OCI-LY7 (cell line): ENCODE data around the gene TAL1.

Experiments used
- EZH2phosphoT487 ChIP-seq: fragments of 200-600 bp; sonication (generic); IDR thresholded peaks from 2 replicates; pipeline ENCODE4 v1.6.1; 2018; ENCODE audit warnings: low read depth, borderline replicate concordance, mild to moderate bottlenecking, mixed run types, antibody characterized with exemption, low read length, moderate library complexity, mixed read lengths
- TF ChIP-seq, protein P1 (sequence below): fragments of 200-600 bp; sonication (generic); conservative IDR thresholded peaks from 2 replicates; pipeline ENCODE4 v1.5.1; 2014; ENCODE audit warnings: mild to moderate bottlenecking, antibody characterized with exemption, low read length, moderate library complexity, mixed read lengths

DNA sequence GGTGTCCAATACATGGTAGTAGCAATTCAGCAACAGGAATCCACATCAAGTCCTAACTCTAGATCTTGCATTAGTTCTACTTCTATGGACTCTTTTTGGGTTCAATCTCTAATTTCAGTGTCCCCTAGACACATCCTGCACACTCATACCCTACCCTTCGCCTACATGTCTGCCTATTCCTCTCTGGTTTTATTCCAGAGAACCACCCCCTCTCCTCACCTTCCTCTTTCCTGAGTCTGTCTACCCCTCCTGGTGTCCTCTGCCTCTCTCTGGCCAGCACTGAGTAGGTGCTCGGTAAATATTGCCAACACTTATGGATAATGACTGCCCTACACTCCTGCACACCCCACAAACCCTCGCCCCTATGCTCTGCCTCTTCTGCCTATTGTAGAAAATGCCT, 9.5 kb downstream of the TAL1 start:
- TF ChIP-seq, protein P1, sequence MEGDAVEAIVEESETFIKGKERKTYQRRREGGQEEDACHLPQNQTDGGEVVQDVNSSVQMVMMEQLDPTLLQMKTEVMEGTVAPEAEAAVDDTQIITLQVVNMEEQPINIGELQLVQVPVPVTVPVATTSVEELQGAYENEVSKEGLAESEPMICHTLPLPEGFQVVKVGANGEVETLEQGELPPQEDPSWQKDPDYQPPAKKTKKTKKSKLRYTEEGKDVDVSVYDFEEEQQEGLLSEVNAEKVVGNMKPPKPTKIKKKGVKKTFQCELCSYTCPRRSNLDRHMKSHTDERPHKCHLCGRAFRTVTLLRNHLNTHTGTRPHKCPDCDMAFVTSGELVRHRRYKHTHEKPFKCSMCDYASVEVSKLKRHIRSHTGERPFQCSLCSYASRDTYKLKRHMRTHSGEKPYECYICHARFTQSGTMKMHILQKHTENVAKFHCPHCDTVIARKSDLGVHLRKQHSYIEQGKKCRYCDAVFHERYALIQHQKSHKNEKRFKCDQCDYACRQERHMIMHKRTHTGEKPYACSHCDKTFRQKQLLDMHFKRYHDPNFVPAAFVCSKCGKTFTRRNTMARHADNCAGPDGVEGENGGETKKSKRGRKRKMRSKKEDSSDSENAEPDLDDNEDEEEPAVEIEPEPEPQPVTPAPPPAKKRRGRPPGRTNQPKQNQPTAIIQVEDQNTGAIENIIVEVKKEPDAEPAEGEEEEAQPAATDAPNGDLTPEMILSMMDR, result no peak
- no peak for TF ChIP-seq EZH2phosphoT487
